D721Med (cell line): ENCODE results near the gene ADCK1.

Source experiments
- DNase-seq: peaks from one replicate; pipeline ENCODE4 v3.0.0; 2011; ENCODE audit warnings: low spot score; ENCODE audit not compliant: insufficient read length
- FAIRE-seq: peaks from 2 replicates; lab custom pipeline; 2011; peaks lifted over from hg19 to GRCh38; lab: Jason Lieb, UNC
- TF ChIP-seq, protein P1 (sequence below): IDR thresholded peaks from 2 replicates; pipeline ENCODE4 v1.5.1; 2012; ENCODE audit warnings: mild to moderate bottlenecking, control low read depth; ENCODE audit not compliant: insufficient read depth; ENCODE audit errors: missing control alignments

ADCK1 gene

DNA sequence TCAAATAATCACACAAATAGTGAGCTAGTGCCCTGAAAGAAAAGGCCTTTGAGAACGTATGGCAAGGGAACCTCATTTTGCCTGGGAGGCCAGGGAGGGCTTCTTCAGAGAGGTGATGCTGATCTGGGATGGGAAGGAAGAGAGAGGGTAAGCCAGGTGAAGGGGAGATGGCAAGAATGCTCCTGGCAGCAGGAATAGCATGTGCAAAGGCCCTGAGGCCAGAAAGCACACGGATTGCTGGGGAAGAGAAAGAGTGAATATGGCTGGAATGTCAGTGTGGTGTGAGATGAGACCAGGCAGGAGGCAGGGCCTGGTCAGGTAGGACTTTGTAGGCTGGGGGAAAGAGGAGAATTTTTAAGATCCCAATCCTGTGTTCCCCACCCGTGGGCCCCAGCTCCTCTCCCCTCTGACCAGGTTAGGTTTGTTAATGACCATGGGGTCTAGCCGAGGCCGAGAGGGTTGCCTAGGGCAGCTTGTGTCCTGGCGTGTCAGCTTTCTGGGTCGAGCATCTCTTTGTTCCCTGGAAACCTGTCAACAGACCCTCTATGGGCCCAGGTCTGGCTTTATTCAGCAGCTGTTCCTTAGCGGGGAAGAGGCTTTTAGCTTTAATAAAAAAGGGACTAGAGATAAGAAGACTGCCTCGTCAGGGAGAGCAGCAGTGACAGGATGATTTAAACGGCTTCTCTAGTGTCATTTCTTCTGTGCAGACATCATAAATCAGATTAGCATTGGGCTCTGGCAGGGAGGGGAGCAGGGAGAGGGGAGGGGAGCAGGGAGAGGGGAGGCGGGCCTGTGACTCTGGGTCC, 123.4 kb downstream of the ADCK1 start:
- DNase-seq (peak; percentile 64), FAIRE-seq (peak; percentile 41)
- TF ChIP-seq, protein P1, sequence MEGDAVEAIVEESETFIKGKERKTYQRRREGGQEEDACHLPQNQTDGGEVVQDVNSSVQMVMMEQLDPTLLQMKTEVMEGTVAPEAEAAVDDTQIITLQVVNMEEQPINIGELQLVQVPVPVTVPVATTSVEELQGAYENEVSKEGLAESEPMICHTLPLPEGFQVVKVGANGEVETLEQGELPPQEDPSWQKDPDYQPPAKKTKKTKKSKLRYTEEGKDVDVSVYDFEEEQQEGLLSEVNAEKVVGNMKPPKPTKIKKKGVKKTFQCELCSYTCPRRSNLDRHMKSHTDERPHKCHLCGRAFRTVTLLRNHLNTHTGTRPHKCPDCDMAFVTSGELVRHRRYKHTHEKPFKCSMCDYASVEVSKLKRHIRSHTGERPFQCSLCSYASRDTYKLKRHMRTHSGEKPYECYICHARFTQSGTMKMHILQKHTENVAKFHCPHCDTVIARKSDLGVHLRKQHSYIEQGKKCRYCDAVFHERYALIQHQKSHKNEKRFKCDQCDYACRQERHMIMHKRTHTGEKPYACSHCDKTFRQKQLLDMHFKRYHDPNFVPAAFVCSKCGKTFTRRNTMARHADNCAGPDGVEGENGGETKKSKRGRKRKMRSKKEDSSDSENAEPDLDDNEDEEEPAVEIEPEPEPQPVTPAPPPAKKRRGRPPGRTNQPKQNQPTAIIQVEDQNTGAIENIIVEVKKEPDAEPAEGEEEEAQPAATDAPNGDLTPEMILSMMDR, result no peak

DNA sequence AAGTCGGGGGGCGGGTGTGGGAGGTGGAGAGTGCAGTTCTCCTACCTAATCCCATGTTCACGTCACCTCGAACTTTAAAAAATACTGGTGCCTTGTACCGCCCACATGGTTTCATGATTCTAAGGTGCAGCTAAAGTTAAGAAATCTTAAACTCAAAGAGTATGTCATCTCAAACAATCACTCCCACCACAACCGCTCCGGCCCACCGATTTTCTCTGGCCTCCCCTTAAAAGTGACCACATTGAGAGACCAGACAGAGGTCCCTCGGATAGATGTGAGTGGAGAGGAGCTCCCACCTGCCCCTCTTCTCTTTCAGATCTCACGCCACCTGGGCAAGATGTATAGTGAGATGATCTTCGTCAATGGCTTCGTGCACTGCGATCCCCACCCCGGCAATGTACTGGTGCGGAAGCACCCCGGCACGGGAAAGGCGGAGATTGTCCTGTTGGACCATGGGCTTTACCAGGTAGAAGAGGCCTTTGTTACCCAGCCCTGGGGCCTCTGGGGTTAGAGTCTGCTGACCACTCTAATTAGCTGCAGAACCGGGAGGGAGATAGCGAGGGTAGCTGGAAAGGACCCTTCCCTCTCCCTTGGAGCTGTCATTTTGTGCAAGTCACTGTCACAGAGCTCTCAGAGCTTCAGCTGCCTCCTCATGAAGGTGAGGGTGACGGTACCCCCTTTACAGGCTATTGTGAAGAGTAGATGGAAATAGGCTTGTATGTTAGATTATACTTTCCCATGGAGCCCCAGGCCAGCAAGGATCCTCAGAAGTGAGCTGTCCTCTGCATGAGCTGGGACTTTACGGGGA, 124.4 kb downstream of the ADCK1 start:
- no peak for DNase-seq
- no peak for FAIRE-seq
- TF ChIP-seq, protein P1, result no peak

DNA sequence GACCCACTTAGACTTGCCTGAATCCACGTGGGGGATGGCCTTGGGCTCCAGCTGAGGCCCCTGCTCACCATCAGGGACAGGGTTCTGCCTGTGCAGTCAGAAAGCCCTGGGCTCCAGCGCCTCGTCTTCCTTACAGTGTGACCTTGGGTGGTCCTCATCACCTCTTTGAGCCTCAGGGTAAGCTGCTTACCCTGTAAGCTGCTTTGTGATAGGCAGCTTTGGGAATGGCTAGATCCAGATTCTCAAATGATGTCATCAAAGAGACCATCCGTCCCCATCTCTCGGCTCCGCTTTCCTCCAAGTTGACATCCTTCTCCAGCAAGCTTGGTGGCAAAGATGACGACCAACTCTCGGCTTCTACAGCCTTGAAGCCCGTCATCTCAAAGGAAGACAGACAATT, 127.0 kb downstream of the ADCK1 start:
- TF ChIP-seq, protein P1, result no peak
- FAIRE-seq, result peak; percentile 98

DNA sequence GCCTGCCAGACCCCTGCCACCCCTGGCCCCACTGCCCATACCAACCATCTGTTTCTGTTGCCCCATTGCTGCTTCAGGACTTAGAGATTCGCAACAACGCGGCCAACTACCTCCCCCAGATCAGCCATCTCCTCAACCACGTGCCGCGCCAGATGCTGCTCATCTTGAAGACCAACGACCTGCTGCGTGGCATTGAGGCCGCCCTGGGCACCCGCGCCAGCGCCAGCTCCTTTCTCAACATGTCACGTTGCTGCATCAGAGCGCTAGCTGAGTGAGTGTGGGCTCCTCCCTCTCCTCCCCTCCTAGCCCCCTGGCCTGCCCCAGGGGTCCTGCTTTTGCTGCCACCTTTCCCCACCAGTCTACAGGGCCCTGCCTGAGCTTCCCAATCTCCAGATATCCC, 131.5 kb downstream of the ADCK1 start:
- no peak for FAIRE-seq

More for the DNA sequence above, 127.0 kb downstream of the ADCK1 start:
- DNase-seq, result peak; percentile 82

DNA sequence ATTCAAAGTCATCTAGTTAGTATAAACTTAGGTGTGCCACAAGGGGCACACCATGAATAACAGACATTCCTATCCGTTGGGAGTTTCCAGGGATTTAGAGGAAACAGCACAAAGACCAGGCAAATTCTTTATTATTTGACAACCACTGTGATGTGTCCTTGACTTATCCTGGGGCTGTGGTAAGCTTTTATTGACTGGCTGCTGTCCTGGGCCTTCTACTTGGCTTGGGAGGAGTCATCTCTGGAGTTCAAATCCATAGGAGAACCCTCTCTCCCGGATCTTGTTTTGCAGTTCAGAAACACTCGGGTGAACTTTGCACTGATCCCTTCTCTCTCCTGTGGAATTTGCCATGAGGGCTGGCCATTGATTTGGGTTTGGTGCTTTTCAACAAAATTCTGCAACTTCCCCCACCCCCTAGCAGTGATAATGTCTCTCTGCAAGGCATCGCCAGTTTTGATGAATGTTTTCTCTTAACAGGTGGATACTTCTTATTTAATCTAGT, 136.3 kb downstream of the ADCK1 start:
- DNase-seq (no peak), FAIRE-seq (no peak)
- TF ChIP-seq, protein P1, result no peak

More for the DNA sequence above, 131.5 kb downstream of the ADCK1 start:
- TF ChIP-seq, protein P1, result no peak
- no peak for DNase-seq

DNA sequence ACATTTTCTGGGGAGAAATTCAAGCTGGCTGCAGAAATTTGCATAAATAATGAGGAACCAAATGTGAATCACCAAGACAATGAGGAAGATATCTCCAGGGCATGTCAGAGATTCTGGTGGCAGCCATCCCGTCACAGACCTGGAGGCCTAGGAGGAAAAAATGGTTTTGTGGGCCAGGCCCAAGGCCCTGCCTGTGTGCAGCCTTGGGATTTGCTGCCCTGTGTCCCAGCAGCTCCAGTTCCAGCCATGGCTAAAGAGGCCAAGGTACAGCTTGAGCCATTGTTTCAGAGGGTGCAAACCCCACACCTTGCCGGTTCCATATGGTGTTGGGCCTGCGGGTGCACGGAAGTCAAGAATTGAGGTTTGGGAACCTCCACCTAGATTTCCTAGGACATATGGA, 147.5 kb downstream of the ADCK1 start:
- FAIRE-seq (no peak), DNase-seq (no peak)
- TF ChIP-seq, protein P1, result no peak
